ENCODE results near the gene DEPDC1. TPM values are rescaled to one million over a fixed set of nuclear protein-coding genes. Genes with fewer than 3 reads are reported as not detected.
"Not testable (repeated sequence)": the region's sequence is repeated elsewhere in the genome, so short reads cannot be mapped to it uniquely, and the experiment has no call there.

Gene DEPDC1
- total RNA-seq, 1 experiment from 2014 or later = 26.1 TPM

DNA sequence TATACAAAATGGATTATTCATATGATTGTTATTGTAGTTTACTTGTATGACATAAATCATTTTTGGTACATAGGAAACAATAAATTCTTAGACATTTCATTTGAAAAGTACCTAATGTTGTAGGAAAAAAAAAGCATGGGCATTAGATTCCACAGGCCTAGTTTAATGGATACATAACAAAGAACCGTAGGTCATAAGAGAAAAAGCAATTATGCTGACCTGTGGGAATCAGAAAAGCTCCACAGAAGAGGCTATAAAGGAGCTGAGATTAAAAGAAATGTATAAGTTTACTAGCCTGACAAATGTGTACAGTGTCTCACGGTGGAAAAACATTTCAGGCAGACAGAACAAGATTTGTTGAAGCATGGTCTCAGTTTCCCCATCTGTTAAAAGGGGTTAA lies 3.7 kb downstream of the DEPDC1 start:
- no peaks in the 10 kb centered on the region; the same call in 1 of the 2 replicates for H3K79me2 ChIP-seq (ENCODE audit: insufficient read depth, low read length)
- H3K18ac ChIP-seq (ENCODE audit: insufficient read length, low read depth, low read length) = no peak overlapping the region
- no peak overlapping the region for H3K4me3 Mint-ChIP-seq
- no peaks in the 10 kb centered on the region for H3K9me3 ChIP-seq (ENCODE audit: control insufficient read depth, low read depth, low read length)
- no peak overlapping the region for H2BK5ac ChIP-seq (ENCODE audit: insufficient read length, low read length)
- H2AFZ ChIP-seq (ENCODE audit: low read length) = no peak overlapping the region
- no peaks in the 10 kb centered on the region for H3K27me3 ChIP-seq (ENCODE audit: insufficient read depth, low read length)
- H2BK120ac ChIP-seq (ENCODE audit: low read depth, low read length, poor library complexity, severe bottlenecking) = no peak overlapping the region
- H3K27me3 Mint-ChIP-seq (ENCODE audit: low read depth) = no peaks in the 10 kb centered on the region
- no peak overlapping the region for H3K4me2 ChIP-seq (ENCODE audit: insufficient read depth, insufficient read length, low read length)
- no peak overlapping the region for H3K27ac Mint-ChIP-seq
- H3K56ac ChIP-seq (ENCODE audit: insufficient read length, low read depth, low read length) = no peak overlapping the region
- no peak overlapping the region for H2BK20ac ChIP-seq (ENCODE audit: low read depth, low read length, poor library complexity, severe bottlenecking)
- no peak overlapping the region for H4K91ac ChIP-seq (ENCODE audit: insufficient read length, low read depth, low read length)
- H3K23me2 ChIP-seq (ENCODE audit: insufficient read length, low read depth, low read length, poor library complexity, severe bottlenecking) = peaks cover 6% of the 10 kb centered on the region
- no peaks in the 10 kb centered on the region; a peak in 1 of 5 replicates for H3K9me3 Mint-ChIP-seq
- no peak overlapping the region for H3K27ac ChIP-seq (ENCODE audit: insufficient read length, low read depth, low read length)
- H3K14ac ChIP-seq (ENCODE audit: insufficient read depth, low read length) = no peak overlapping the region
- H2BK15ac ChIP-seq (ENCODE audit: low read depth, low read length) = no peak overlapping the region
- no peak overlapping the region for H4K8ac ChIP-seq (replicated peaks; ENCODE audit: insufficient read length, low read depth, low read length)
- peaks cover 25 to 33% of the 10 kb centered on the region in 2 experiments for H3K4me1 Mint-ChIP-seq
- peaks cover 2% of the 10 kb centered on the region for H3K79me1 ChIP-seq (ENCODE audit: insufficient read depth, low read depth, low read length, poor library complexity, severe bottlenecking)
- DNase-seq = no peak
- no peak overlapping the region for H4K5ac ChIP-seq (ENCODE audit: insufficient read length, low read depth, low read length)
- no peaks in the 10 kb centered on the region for H3K4me1 ChIP-seq (ENCODE audit: insufficient read depth, low read length)
- no CpG with 5 or more reads among the region's 2 CpGs for WGBS (ENCODE audit: extremely low coverage, insufficient read length, low lambda C conversion rate)
- peaks cover 31 to 42% (median 32%) of the 10 kb centered on the region in 3 experiments for H3K36me3 Mint-ChIP-seq (ENCODE audit: insufficient read depth in 1 of 3, low read depth in 3 of 3)
- no peak overlapping the region for H3K4ac ChIP-seq (ENCODE audit: low read depth, low read length)
- H4K20me1 ChIP-seq (ENCODE audit: control insufficient read depth, insufficient read depth, insufficient read length) = no peaks in the 10 kb centered on the region
- H2BK12ac ChIP-seq (ENCODE audit: insufficient read length, low read depth, low read length) = no peak overlapping the region
- TF ChIP-seq, protein P1, sequence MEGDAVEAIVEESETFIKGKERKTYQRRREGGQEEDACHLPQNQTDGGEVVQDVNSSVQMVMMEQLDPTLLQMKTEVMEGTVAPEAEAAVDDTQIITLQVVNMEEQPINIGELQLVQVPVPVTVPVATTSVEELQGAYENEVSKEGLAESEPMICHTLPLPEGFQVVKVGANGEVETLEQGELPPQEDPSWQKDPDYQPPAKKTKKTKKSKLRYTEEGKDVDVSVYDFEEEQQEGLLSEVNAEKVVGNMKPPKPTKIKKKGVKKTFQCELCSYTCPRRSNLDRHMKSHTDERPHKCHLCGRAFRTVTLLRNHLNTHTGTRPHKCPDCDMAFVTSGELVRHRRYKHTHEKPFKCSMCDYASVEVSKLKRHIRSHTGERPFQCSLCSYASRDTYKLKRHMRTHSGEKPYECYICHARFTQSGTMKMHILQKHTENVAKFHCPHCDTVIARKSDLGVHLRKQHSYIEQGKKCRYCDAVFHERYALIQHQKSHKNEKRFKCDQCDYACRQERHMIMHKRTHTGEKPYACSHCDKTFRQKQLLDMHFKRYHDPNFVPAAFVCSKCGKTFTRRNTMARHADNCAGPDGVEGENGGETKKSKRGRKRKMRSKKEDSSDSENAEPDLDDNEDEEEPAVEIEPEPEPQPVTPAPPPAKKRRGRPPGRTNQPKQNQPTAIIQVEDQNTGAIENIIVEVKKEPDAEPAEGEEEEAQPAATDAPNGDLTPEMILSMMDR (conservative IDR thresholded peaks at IDR 0.05) = no peak
- no peak overlapping the region for H3K9ac ChIP-seq (ENCODE audit: extremely low read depth, insufficient read length, low read length)
- H2AK5ac ChIP-seq (ENCODE audit: insufficient read length, low read length) = no peak overlapping the region
- H3T11ph ChIP-seq (ENCODE audit: low read length) = no peak overlapping the region
- no peak overlapping the region for H3K23ac ChIP-seq (ENCODE audit: insufficient read length, low read depth, low read length)

DNA sequence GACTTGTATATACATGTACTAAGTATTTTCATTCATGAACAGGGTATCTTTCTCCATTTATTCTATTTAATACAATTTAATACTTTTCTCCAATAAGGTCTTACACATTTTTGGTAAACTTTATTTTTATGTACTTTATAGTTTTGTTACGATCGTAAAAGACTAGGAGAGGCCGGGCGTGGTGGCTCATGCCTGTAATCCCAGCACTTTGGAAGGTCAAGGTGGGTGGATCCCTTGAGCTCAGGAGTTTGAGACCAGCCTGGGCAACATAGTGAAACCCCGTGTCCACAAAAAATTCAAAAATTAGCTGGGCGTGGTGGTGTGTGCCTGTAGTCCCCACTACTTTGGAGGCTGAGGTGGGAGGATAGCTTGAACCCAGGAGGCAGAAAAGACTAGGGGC lies 4.6 kb downstream of the DEPDC1 start:
- not testable (repeated sequence) for H2BK120ac ChIP-seq (ENCODE audit: low read depth, low read length, poor library complexity, severe bottlenecking); DNase-seq; H3K4me3 Mint-ChIP-seq; H3K9ac ChIP-seq (ENCODE audit: extremely low read depth, insufficient read length, low read length); H3K27me3 Mint-ChIP-seq (ENCODE audit: low read depth); H3K56ac ChIP-seq (ENCODE audit: insufficient read length, low read depth, low read length); H3K27me3 ChIP-seq (ENCODE audit: insufficient read depth, low read length); H3T11ph ChIP-seq (ENCODE audit: low read length); H3K23ac ChIP-seq (ENCODE audit: insufficient read length, low read depth, low read length); H4K91ac ChIP-seq (ENCODE audit: insufficient read length, low read depth, low read length); H2BK12ac ChIP-seq (ENCODE audit: insufficient read length, low read depth, low read length); H4K8ac ChIP-seq (replicated peaks; ENCODE audit: insufficient read length, low read depth, low read length); H3K79me2 ChIP-seq (ENCODE audit: insufficient read depth, low read length); H2BK20ac ChIP-seq (ENCODE audit: low read depth, low read length, poor library complexity, severe bottlenecking); H3K27ac ChIP-seq (ENCODE audit: insufficient read length, low read depth, low read length); H3K4me1 ChIP-seq (ENCODE audit: insufficient read depth, low read length); H4K20me1 ChIP-seq (ENCODE audit: control insufficient read depth, insufficient read depth, insufficient read length); H3K9me3 Mint-ChIP-seq; H3K14ac ChIP-seq (ENCODE audit: insufficient read depth, low read length); H2AFZ ChIP-seq (ENCODE audit: low read length); H3K23me2 ChIP-seq (ENCODE audit: insufficient read length, low read depth, low read length, poor library complexity, severe bottlenecking); H3K9me3 ChIP-seq (ENCODE audit: control insufficient read depth, low read depth, low read length); H2AK5ac ChIP-seq (ENCODE audit: insufficient read length, low read length); H3K79me1 ChIP-seq (ENCODE audit: insufficient read depth, low read depth, low read length, poor library complexity, severe bottlenecking); H2BK5ac ChIP-seq (ENCODE audit: insufficient read length, low read length); H3K18ac ChIP-seq (ENCODE audit: insufficient read length, low read depth, low read length); H3K4me2 ChIP-seq (ENCODE audit: insufficient read depth, insufficient read length, low read length); H4K5ac ChIP-seq (ENCODE audit: insufficient read length, low read depth, low read length); H2BK15ac ChIP-seq (ENCODE audit: low read depth, low read length); H3K4ac ChIP-seq (ENCODE audit: low read depth, low read length)
- H3K4me1 Mint-ChIP-seq = peaks cover 19 to 26% of the 10 kb centered on the region in 2 experiments
- peaks cover 33 to 49% (median 41%) of the 10 kb centered on the region in 3 experiments for H3K36me3 Mint-ChIP-seq (ENCODE audit: insufficient read depth in 1 of 3, low read depth in 3 of 3)
- H3K27ac Mint-ChIP-seq = peak overlapping the region in 1 of 3 experiments; percentile 75; a peak in 2 of 7 replicates
- no CpG with 5 or more reads among the region's 6 CpGs for WGBS (ENCODE audit: extremely low coverage, insufficient read length, low lambda C conversion rate)

Measured in H9 (cell line).